GM23338 (cell line): ENCODE data around the gene REEP5. TPM values are rescaled to one million over a fixed set of nuclear protein-coding genes. Genes with fewer than 3 reads are reported as not detected.

ENCODE experiments used
- ATAC-seq: fragments of 200-7000 bp; cut with Tn5 transposase; 3 replicates; pipeline ENCODE4 v1.9.1; 2020
- DNase-seq: peaks from one replicate; pipeline ENCODE4 v3.0.0-alpha.2; 2015; ENCODE audit warnings: low spot score
- H2AFZ ChIP-seq: fragments of 200-600 bp; sonication (generic); 2 replicates; pipeline ENCODE4 v1.8.0; 2016; ENCODE audit warnings: antibody characterized with exemption, mild to moderate bottlenecking, moderate library complexity
- H3F3A ChIP-seq: fragments of 200-600 bp; sonication (generic); replicated peaks from 2 replicates; pipeline ENCODE4 v1.8.0; 2017; ENCODE audit warnings: antibody characterized with exemption, mixed run types, low read depth
- H3K27ac ChIP-seq: fragments of 200-600 bp; sonication (generic); 2 replicates; pipeline ENCODE4 v1.6.1; 2016; ENCODE audit warnings: low read depth
- H3K27me3 ChIP-seq: fragments of 200-600 bp; sonication (generic); 2 replicates; pipeline ENCODE4 v1.8.0; 2016; ENCODE audit warnings: mild to moderate bottlenecking, mixed run types, moderate library complexity; ENCODE audit not compliant: insufficient read depth
- H3K36me3 ChIP-seq: fragments of 200-600 bp; sonication (generic); 2 replicates; pipeline ENCODE4 v1.8.0; 2016; ENCODE audit warnings: mild to moderate bottlenecking; ENCODE audit not compliant: insufficient read depth
- H3K4me1 ChIP-seq: fragments of 200-600 bp; sonication (generic); 2 replicates; pipeline ENCODE4 v1.8.0; 2016; ENCODE audit warnings: mild to moderate bottlenecking, moderate library complexity; ENCODE audit not compliant: insufficient read depth
- H3K4me2 ChIP-seq: fragments of 200-600 bp; sonication (generic); 2 replicates; pipeline ENCODE4 v1.7.1; 2017; ENCODE audit warnings: mixed run types
- H3K4me3 ChIP-seq: fragments of 200-600 bp; sonication (generic); 2 replicates; pipeline ENCODE4 v1.6.1; 2016; ENCODE audit warnings: mixed run types
- H3K79me2 ChIP-seq: fragments of 200-600 bp; sonication (generic); replicated peaks from 2 replicates; pipeline ENCODE4 v1.8.0; 2017; ENCODE audit warnings: mild to moderate bottlenecking; ENCODE audit not compliant: insufficient read depth
- H3K9me2 ChIP-seq: fragments of 200-600 bp; sonication (generic); 2 replicates; pipeline ENCODE4 v1.8.0; 2017; ENCODE audit not compliant: insufficient read depth
- H4K20me1 ChIP-seq: fragments of 200-600 bp; sonication (generic); replicated peaks from 2 replicates; pipeline ENCODE4 v1.8.0; 2017; ENCODE audit warnings: mild to moderate bottlenecking; ENCODE audit not compliant: insufficient read depth
- H3K27ac Mint-ChIP-seq: 2 replicates; pipeline ENCODE4 v1.8.0; 2020; ENCODE audit warnings: inconsistent platforms, mild to moderate bottlenecking, moderate library complexity, mixed read lengths
- H3K27me3 Mint-ChIP-seq: 3 replicates; pipeline ENCODE4 v1.8.0; 2022; ENCODE audit warnings: low read depth, mild to moderate bottlenecking, moderate library complexity, mixed read lengths, inconsistent platforms; ENCODE audit not compliant: insufficient read depth, poor library complexity
- H3K36me3 Mint-ChIP-seq: 3 replicates; pipeline ENCODE4 v1.8.0; 2021; ENCODE audit warnings: low read depth, mild to moderate bottlenecking, inconsistent platforms, moderate library complexity, mixed read lengths
- H3K4me1 Mint-ChIP-seq: 3 replicates; pipeline ENCODE4 v1.8.0; 2020; ENCODE audit warnings: mild to moderate bottlenecking, inconsistent platforms, mixed read lengths
- H3K4me3 Mint-ChIP-seq: 3 replicates; pipeline ENCODE4 v1.8.0; 2021; ENCODE audit warnings: moderate library complexity, mild to moderate bottlenecking, inconsistent platforms, mixed read lengths
- H3K9me3 Mint-ChIP-seq: 3 replicates; pipeline ENCODE4 v1.8.0; 2020; ENCODE audit warnings: moderate library complexity, mild to moderate bottlenecking, inconsistent platforms, mixed read lengths
- CREB1 ChIP-seq: fragments of 250-450 bp; sonication (Bioruptor Pico); IDR thresholded peaks from 2 replicates; pipeline ENCODE4 v1.5.0; 2020; ENCODE audit warnings: low read depth, mild to moderate bottlenecking, moderate library complexity
- EZH2 ChIP-seq: fragments of 200-600 bp; sonication (generic); IDR thresholded peaks from one replicate; pipeline ENCODE4 v1.8.0; 2017; ENCODE audit warnings: antibody characterized with exemption, mild to moderate bottlenecking, low read depth; ENCODE audit not compliant: unreplicated experiment
- EZH2phosphoT487 ChIP-seq: fragments of 200-600 bp; sonication (generic); IDR thresholded peaks from one replicate; pipeline ENCODE4 v1.8.1; 2018; ENCODE audit warnings: antibody characterized with exemption; ENCODE audit not compliant: unreplicated experiment
- JUNB ChIP-seq: IDR thresholded peaks from one replicate; pipeline ENCODE4 v1.6.1; 2016; ENCODE audit warnings: antibody characterized with exemption; ENCODE audit not compliant: unreplicated experiment
- NANOG ChIP-seq: IDR thresholded peaks from 2 replicates; pipeline ENCODE4 v1.6.1; 2016; ENCODE audit warnings: antibody characterized with exemption, borderline replicate concordance
- POLR2AphosphoS5 ChIP-seq: IDR thresholded peaks from 2 replicates; pipeline ENCODE4 v1.6.1; 2016; ENCODE audit warnings: antibody characterized with exemption, low read depth
- STAT1 ChIP-seq: IDR thresholded peaks from one replicate; pipeline ENCODE4 v1.6.1; 2016; ENCODE audit warnings: antibody characterized with exemption; ENCODE audit not compliant: unreplicated experiment
- ZNF114 ChIP-seq: fragments of 250-450 bp; sonication (Bioruptor Pico); IDR thresholded peaks from 2 replicates; pipeline ENCODE4 v1.5.0; 2020; ENCODE audit warnings: mild to moderate bottlenecking, moderate library complexity
- ZNF331 ChIP-seq: fragments of 250-450 bp; sonication (Bioruptor Pico); IDR thresholded peaks from 2 replicates; pipeline ENCODE4 v1.5.0; 2020; ENCODE audit warnings: low read depth, mild to moderate bottlenecking, moderate library complexity
- polyA plus RNA-seq: library from polyadenylated mRNA; unstranded; fragments of >200 nt; fragmentation: Nextera tagmentation; extraction: Ambion mirVana; gene quantifications from 2 replicates; pipeline ENCODE4 v1.2.1, GENCODE V29; 2016
- total RNA-seq: library from RNA; depleted of rRNA; stranded (reverse); fragments of >200 nt; shearing (Covaris generic); gene quantifications from 2 replicates; pipeline ENCODE4 v1.2.3, GENCODE V29; 2014
- TF ChIP-seq, protein P1 (sequence below), 2 experiments: fragments of 200-600 bp in 1 of 2; sonication (generic) in 1 of 2; conservative IDR thresholded peaks; 2 replicates each; pipeline versions ENCODE4 v1.5.1 to v1.6.1; 2016 to 2017; ENCODE audit warnings: antibody characterized with exemption in 2 of 2, low read depth in 2 of 2, mild to moderate bottlenecking in 2 of 2, moderate library complexity in 1 of 2
- TF ChIP-seq, protein P2 (sequence below): fragments of 250-450 bp; sonication (Bioruptor Pico); IDR thresholded peaks from 2 replicates; pipeline ENCODE4 v1.5.0; 2020; ENCODE audit warnings: mild to moderate bottlenecking, moderate library complexity
- TF ChIP-seq, protein P3 (sequence below): IDR thresholded peaks from one replicate; pipeline ENCODE4 v1.6.1; 2018; ENCODE audit warnings: antibody characterized with exemption; ENCODE audit not compliant: unreplicated experiment
- TF ChIP-seq, protein P4 (sequence below): IDR thresholded peaks from 2 replicates; pipeline ENCODE4 v1.6.1; 2016; ENCODE audit warnings: antibody characterized with exemption

Gene REEP5
- total and polyA plus RNA-seq, 2 experiments from 2014 or later = 32.5 to 111 TPM

DNA sequence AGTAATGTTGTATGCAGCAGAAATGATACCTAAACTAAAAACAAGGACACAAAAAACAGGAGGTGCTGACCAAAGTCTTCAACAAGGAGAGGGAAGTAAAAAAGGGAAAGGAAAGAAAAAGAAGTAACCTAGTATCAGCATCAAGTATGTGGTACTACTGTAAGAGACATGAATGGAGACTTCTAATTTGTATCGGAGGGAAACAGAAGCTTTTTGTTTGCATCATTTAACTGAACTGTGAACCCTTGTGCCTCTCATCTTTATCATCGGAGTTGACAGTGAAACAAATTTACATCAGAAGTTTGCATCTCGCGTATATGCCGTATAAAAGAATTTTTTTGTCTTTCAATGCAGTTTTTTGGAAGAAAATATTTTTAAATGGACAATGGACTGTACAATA, 54.6 kb downstream of the REEP5 start:
- Histone ChIP-seq H3K4me2 (no peak overlapping the region), H3K4me1 (peaks cover 3% of the 10 kb centered on the region; the same call in 1 of the 2 replicates), H3K9me2 (no peaks in the 10 kb centered on the region), H3K4me3 (no peak overlapping the region), H3K36me3 (peaks cover 51% of the 10 kb centered on the region), H3K27me3 (no peaks in the 10 kb centered on the region), H3F3A (0 out of 2 replicates have a peak, but pooled peaks cover 2% of the 10 kb centered on the region), H4K20me1 (peaks cover 30% of the 10 kb centered on the region), H3K79me2 (peaks cover 43% of the 10 kb centered on the region), H2AFZ (no peak overlapping the region), H3K27ac (0 out of 2 replicates have a peak overlapping the region, but pooled peaks have one; percentile 19)
- no peak overlapping the region for H3K4me3 Mint-ChIP-seq
- H3K27me3 Mint-ChIP-seq = no peaks in the 10 kb centered on the region
- H3K4me1 Mint-ChIP-seq = peaks cover 7% of the 10 kb centered on the region
- TF ChIP-seq, protein P1, sequence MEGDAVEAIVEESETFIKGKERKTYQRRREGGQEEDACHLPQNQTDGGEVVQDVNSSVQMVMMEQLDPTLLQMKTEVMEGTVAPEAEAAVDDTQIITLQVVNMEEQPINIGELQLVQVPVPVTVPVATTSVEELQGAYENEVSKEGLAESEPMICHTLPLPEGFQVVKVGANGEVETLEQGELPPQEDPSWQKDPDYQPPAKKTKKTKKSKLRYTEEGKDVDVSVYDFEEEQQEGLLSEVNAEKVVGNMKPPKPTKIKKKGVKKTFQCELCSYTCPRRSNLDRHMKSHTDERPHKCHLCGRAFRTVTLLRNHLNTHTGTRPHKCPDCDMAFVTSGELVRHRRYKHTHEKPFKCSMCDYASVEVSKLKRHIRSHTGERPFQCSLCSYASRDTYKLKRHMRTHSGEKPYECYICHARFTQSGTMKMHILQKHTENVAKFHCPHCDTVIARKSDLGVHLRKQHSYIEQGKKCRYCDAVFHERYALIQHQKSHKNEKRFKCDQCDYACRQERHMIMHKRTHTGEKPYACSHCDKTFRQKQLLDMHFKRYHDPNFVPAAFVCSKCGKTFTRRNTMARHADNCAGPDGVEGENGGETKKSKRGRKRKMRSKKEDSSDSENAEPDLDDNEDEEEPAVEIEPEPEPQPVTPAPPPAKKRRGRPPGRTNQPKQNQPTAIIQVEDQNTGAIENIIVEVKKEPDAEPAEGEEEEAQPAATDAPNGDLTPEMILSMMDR (conservative IDR thresholded peaks at IDR 0.05; ENCODE audit: low read depth in 2 of 2) = no peak
- TF ChIP-seq JUNB (no peak), STAT1 (no peak), ZNF114 (CRISPR knock-in tag) (no peak), ZNF331 (no peak), POLR2AphosphoS5 (no peak), NANOG (no peak), EZH2phosphoT487 (no peak), EZH2 (no peak), CREB1 (CRISPR knock-in tag) (no peak)
- TF ChIP-seq, protein P2, sequence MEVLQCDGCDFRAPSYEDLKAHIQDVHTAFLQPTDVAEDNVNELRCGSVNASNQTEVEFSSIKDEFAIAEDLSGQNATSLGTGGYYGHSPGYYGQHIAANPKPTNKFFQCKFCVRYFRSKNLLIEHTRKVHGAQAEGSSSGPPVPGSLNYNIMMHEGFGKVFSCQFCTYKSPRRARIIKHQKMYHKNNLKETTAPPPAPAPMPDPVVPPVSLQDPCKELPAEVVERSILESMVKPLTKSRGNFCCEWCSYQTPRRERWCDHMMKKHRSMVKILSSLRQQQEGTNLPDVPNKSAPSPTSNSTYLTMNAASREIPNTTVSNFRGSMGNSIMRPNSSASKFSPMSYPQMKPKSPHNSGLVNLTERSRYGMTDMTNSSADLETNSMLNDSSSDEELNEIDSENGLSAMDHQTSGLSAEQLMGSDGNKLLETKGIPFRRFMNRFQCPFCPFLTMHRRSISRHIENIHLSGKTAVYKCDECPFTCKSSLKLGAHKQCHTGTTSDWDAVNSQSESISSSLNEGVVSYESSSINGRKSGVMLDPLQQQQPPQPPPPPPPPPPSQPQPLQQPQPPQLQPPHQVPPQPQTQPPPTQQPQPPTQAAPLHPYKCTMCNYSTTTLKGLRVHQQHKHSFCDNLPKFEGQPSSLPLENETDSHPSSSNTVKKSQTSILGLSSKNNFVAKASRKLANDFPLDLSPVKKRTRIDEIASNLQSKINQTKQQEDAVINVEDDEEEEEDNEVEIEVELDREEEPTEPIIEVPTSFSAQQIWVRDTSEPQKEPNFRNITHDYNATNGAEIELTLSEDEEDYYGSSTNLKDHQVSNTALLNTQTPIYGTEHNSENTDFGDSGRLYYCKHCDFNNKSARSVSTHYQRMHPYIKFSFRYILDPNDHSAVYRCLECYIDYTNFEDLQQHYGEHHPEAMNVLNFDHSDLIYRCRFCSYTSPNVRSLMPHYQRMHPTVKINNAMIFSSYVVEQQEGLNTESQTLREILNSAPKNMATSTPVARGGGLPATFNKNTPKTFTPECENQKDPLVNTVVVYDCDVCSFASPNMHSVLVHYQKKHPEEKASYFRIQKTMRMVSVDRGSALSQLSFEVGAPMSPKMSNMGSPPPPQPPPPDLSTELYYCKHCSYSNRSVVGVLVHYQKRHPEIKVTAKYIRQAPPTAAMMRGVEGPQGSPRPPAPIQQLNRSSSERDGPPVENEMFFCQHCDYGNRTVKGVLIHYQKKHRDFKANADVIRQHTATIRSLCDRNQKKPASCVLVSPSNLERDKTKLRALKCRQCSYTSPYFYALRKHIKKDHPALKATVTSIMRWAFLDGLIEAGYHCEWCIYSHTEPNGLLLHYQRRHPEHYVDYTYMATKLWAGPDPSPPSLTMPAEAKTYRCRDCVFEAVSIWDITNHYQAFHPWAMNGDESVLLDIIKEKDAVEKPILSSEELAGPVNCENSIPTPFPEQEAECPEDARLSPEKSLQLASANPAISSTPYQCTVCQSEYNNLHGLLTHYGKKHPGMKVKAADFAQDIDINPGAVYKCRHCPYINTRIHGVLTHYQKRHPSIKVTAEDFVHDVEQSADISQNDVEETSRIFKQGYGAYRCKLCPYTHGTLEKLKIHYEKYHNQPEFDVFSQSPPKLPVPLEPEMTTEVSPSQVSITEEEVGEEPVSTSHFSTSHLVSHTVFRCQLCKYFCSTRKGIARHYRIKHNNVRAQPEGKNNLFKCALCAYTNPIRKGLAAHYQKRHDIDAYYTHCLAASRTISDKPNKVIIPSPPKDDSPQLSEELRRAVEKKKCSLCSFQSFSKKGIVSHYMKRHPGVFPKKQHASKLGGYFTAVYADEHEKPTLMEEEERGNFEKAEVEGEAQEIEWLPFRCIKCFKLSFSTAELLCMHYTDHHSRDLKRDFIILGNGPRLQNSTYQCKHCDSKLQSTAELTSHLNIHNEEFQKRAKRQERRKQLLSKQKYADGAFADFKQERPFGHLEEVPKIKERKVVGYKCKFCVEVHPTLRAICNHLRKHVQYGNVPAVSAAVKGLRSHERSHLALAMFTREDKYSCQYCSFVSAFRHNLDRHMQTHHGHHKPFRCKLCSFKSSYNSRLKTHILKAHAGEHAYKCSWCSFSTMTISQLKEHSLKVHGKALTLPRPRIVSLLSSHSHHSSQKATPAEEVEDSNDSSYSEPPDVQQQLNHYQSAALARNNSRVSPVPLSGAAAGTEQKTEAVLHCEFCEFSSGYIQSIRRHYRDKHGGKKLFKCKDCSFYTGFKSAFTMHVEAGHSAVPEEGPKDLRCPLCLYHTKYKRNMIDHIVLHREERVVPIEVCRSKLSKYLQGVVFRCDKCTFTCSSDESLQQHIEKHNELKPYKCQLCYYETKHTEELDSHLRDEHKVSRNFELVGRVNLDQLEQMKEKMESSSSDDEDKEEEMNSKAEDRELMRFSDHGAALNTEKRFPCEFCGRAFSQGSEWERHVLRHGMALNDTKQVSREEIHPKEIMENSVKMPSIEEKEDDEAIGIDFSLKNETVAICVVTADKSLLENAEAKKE (CRISPR knock-in tag) = no peak
- TF ChIP-seq, protein P3, sequence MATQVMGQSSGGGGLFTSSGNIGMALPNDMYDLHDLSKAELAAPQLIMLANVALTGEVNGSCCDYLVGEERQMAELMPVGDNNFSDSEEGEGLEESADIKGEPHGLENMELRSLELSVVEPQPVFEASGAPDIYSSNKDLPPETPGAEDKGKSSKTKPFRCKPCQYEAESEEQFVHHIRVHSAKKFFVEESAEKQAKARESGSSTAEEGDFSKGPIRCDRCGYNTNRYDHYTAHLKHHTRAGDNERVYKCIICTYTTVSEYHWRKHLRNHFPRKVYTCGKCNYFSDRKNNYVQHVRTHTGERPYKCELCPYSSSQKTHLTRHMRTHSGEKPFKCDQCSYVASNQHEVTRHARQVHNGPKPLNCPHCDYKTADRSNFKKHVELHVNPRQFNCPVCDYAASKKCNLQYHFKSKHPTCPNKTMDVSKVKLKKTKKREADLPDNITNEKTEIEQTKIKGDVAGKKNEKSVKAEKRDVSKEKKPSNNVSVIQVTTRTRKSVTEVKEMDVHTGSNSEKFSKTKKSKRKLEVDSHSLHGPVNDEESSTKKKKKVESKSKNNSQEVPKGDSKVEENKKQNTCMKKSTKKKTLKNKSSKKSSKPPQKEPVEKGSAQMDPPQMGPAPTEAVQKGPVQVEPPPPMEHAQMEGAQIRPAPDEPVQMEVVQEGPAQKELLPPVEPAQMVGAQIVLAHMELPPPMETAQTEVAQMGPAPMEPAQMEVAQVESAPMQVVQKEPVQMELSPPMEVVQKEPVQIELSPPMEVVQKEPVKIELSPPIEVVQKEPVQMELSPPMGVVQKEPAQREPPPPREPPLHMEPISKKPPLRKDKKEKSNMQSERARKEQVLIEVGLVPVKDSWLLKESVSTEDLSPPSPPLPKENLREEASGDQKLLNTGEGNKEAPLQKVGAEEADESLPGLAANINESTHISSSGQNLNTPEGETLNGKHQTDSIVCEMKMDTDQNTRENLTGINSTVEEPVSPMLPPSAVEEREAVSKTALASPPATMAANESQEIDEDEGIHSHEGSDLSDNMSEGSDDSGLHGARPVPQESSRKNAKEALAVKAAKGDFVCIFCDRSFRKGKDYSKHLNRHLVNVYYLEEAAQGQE = no peak
- TF ChIP-seq, protein P4, sequence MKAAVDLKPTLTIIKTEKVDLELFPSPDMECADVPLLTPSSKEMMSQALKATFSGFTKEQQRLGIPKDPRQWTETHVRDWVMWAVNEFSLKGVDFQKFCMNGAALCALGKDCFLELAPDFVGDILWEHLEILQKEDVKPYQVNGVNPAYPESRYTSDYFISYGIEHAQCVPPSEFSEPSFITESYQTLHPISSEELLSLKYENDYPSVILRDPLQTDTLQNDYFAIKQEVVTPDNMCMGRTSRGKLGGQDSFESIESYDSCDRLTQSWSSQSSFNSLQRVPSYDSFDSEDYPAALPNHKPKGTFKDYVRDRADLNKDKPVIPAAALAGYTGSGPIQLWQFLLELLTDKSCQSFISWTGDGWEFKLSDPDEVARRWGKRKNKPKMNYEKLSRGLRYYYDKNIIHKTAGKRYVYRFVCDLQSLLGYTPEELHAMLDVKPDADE = no peak
- H3K27ac Mint-ChIP-seq = no peak overlapping the region
- DNase-seq (no peak), ATAC-seq (no peak)
- H3K9me3 Mint-ChIP-seq = no peaks in the 10 kb centered on the region
- peaks cover 81% of the 10 kb centered on the region for H3K36me3 Mint-ChIP-seq
